HPDE6-E6E7 (cell line): ENCODE data around the gene FHOD3.
"Not testable (repeated sequence)": the region's sequence is repeated elsewhere in the genome, so short reads cannot be mapped to it uniquely, and the experiment has no call there.

ENCODE experiments used
- DNase-seq: peaks from one replicate; pipeline ENCODE4 v3.0.0; 2011; ENCODE audit warnings: missing footprints; ENCODE audit errors: extremely low spot score

The FHOD3 gene

GRCh38 chr18:36708366-36708765 is 410.9 kb downstream of the FHOD3 start:
- DNase-seq, result no peak

GRCh38 chr18:36709315-36709714 is 411.8 kb downstream of the FHOD3 start:
- no peak for DNase-seq

GRCh38 chr18:36711014-36711725 is 413.7 kb downstream of the FHOD3 start:
- no peak for DNase-seq

- peak; percentile 61 for DNase-seq
These were observed 414.4 kb downstream of the FHOD3 start for GRCh38 chr18:36711813-36712444.

- no peak for DNase-seq
These were observed 417.0 kb downstream of the FHOD3 start for GRCh38 chr18:36714476-36714875.

- DNase-seq, result no peak
These were observed 420.1 kb downstream of the FHOD3 start for GRCh38 chr18:36717422-36718110.

GRCh38 chr18:36718705-36719328 is 421.3 kb downstream of the FHOD3 start:
- no peak for DNase-seq

GRCh38 chr18:36719630-36720029 is 422.1 kb downstream of the FHOD3 start:
- no peak for DNase-seq

GRCh38 chr18:36721351-36721750 is 423.8 kb downstream of the FHOD3 start:
- not testable (repeated sequence) for DNase-seq

GRCh38 chr18:36724169-36724568 is 426.7 kb downstream of the FHOD3 start:
- no peak for DNase-seq

- DNase-seq, result no peak
These were observed 427.1 kb downstream of the FHOD3 start for GRCh38 chr18:36724591-36725001.

GRCh38 chr18:36728345-36728744 is 430.8 kb downstream of the FHOD3 start:
- DNase-seq, result no peak

GRCh38 chr18:36729197-36729596 is 431.7 kb downstream of the FHOD3 start:
- no peak for DNase-seq

GRCh38 chr18:36732264-36732663 is 434.8 kb downstream of the FHOD3 start:
- DNase-seq, result no peak

GRCh38 chr18:36733150-36733549 is 435.6 kb downstream of the FHOD3 start:
- no peak for DNase-seq

GRCh38 chr18:36734596-36734995 is 437.1 kb downstream of the FHOD3 start:
- no peak for DNase-seq

GRCh38 chr18:36735130-36735529 is 437.6 kb downstream of the FHOD3 start:
- no peak for DNase-seq

- no peak for DNase-seq
These were observed 438.6 kb downstream of the FHOD3 start for GRCh38 chr18:36736094-36736493.

- no peak for DNase-seq
These were observed 439.8 kb downstream of the FHOD3 start for GRCh38 chr18:36737316-36737715.

- no peak for DNase-seq
These were observed 446.9 kb downstream of the FHOD3 start for GRCh38 chr18:36744261-36744876.

GRCh38 chr18:36745219-36745975 is 447.9 kb downstream of the FHOD3 start:
- peak; percentile 21 for DNase-seq
